ENCODE measurements around the gene BFSP2.

DNA sequence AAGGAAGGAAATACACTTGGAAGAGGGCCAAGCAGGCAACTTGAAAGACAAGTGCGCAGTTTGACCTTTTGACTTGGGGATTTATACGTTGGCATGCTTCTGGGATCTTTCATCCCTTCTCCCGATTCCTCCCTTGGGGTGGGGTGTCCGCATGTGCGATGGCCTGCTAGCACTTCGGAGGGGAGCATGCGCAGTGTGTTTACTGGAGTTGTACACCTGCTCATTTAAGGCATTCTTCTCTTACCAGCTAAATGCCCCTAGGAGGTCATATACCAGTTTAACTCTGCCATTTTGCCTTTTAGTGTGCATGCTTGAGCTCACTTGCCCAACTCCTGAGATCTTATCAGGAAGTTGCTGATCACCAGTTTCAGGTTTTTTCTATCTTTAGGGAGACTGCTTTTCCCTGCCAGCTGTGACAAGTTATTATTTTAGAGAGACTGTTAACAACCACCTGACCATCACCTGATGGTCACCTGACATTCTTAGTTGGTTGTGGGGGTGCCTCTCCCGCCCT, 63.5 kb downstream of the BFSP2 start:
- TF ChIP-seq POLR2A (IDR thresholded peaks at IDR 0.05), result no peak
- TF ChIP-seq, protein P1, sequence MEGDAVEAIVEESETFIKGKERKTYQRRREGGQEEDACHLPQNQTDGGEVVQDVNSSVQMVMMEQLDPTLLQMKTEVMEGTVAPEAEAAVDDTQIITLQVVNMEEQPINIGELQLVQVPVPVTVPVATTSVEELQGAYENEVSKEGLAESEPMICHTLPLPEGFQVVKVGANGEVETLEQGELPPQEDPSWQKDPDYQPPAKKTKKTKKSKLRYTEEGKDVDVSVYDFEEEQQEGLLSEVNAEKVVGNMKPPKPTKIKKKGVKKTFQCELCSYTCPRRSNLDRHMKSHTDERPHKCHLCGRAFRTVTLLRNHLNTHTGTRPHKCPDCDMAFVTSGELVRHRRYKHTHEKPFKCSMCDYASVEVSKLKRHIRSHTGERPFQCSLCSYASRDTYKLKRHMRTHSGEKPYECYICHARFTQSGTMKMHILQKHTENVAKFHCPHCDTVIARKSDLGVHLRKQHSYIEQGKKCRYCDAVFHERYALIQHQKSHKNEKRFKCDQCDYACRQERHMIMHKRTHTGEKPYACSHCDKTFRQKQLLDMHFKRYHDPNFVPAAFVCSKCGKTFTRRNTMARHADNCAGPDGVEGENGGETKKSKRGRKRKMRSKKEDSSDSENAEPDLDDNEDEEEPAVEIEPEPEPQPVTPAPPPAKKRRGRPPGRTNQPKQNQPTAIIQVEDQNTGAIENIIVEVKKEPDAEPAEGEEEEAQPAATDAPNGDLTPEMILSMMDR (IDR thresholded peaks at IDR 0.05), result no peak
